ENCODE results near the gene APOB. TPM values are rescaled to one million over a fixed set of nuclear protein-coding genes. Genes with fewer than 3 reads are reported as not detected.
"Not testable (repeated sequence)": the region's sequence is repeated elsewhere in the genome, so short reads cannot be mapped to it uniquely, and the experiment has no call there.

APOB gene
- total RNA-seq, 1 donor from 2014 or later = under 0.01 TPM

- Histone ChIP-seq H3K4me3 (ENCODE audit: low read depth, low read length) (no peak overlapping the region), H3K36me3 (ENCODE audit: control insufficient read depth, insufficient read depth, low read length) (no peaks in the 10 kb centered on the region), H3K27me3 (ENCODE audit: control insufficient read depth, insufficient read depth, low read length) (no peaks in the 10 kb centered on the region)
- no peak for DNase-seq (ENCODE audit: low read depth)
- TF ChIP-seq CTCF (IDR thresholded peaks at IDR 0.05; ENCODE audit: insufficient read depth, low read length, severe bottlenecking) = no peak
- FAIRE-seq = no peak
These were observed 11.3 kb downstream of the APOB start for GRCh38 chr2:21032338-21033236.

- FAIRE-seq (no peak), DNase-seq (ENCODE audit: low read depth) (no peak)
- Histone ChIP-seq H3K27me3 (ENCODE audit: control insufficient read depth, insufficient read depth, low read length) (no peaks in the 10 kb centered on the region), H3K36me3 (ENCODE audit: control insufficient read depth, insufficient read depth, low read length) (no peaks in the 10 kb centered on the region), H3K4me3 (ENCODE audit: low read depth, low read length) (no peak overlapping the region)
- TF ChIP-seq CTCF (IDR thresholded peaks at IDR 0.05; ENCODE audit: insufficient read depth, low read length, severe bottlenecking) = no peak
These were observed 12.6 kb downstream of the APOB start for GRCh38 chr2:21030983-21031968.

- TF ChIP-seq CTCF (IDR thresholded peaks at IDR 0.05; ENCODE audit: insufficient read depth, low read length, severe bottlenecking) = no peak
These were observed 14.4 kb downstream of the APOB start for GRCh38 chr2:21029519-21029918.

DNA sequence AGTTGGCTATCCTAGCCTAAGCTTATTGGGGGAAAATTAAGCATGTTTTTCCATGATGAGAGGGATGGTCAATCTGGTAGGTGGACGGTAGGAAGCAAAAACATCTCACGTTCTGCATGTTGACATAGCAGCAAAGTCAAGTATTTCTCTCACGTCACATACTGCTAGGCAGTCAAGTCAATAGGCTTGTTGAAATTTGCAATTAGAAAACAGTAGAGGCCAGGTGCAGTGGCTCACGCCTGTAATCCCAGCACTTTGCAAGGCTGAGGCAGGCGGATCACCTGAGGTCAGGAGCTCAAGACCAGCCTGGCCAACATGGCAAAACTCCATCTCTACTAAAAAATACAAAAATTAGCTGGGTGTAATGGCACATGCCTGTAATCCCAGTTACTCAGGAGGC lies 14.9 kb downstream of the APOB start:
- H3K4me3 ChIP-seq (ENCODE audit: low read depth, low read length); FAIRE-seq; H3K36me3 ChIP-seq (ENCODE audit: control insufficient read depth, insufficient read depth, low read length); H3K27me3 ChIP-seq (ENCODE audit: control insufficient read depth, insufficient read depth, low read length); DNase-seq (ENCODE audit: low read depth): not testable (repeated sequence)

More at GRCh38 chr2:21029519-21029918, 14.4 kb downstream of the APOB start:
- Histone ChIP-seq H3K27me3 (ENCODE audit: control insufficient read depth, insufficient read depth, low read length) (no peaks in the 10 kb centered on the region), H3K36me3 (ENCODE audit: control insufficient read depth, insufficient read depth, low read length) (no peaks in the 10 kb centered on the region), H3K4me3 (ENCODE audit: low read depth, low read length) (no peak overlapping the region)
- no peak for FAIRE-seq
- no peak for DNase-seq (ENCODE audit: low read depth)

DNA sequence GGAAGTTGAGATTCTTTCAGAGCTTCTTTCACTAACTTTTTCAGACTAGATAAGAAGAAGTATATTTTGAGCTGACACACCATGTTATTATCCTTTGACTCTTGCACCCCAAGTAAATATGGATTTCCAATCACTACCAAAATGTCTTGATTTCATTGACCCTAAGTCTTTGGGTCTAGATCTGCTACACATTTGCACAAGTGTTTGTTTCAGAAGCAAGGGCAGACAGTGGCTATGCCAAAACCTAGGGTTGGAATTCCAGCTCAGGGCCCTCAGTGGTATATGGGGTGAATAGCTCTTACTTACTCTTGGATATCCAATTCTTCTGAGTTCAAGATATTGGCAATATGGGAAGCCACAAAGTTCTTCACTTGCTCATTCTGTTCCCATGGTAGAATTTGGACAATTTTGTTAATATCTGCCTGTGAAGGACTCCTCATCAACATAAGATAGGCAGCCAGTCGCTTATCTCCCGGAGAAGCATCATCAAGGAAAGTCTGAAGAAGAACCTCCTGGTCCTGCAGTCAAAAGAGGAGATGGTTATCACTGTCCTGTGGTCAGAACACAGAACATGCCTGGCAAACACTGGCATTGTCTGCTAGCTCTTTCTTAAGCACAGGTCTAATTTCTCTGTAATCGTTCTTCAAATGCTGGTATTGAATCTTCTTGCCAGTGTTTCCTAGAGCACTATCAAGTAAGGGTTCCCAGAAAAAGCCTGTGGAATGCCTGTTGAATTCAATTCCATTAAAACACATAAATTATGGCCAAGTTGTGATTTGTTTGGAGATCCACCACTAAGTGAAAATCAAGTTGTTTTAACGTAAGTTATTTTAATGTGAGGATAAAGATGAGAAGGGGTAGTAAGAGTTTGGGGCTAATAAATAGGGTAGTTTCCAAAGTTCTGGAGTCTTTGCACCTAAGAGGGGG lies 15.6 kb downstream of the APOB start:
- Histone ChIP-seq H3K27me3 (ENCODE audit: control insufficient read depth, insufficient read depth, low read length) (no peaks in the 10 kb centered on the region), H3K36me3 (ENCODE audit: control insufficient read depth, insufficient read depth, low read length) (no peaks in the 10 kb centered on the region), H3K4me3 (ENCODE audit: low read depth, low read length) (no peak overlapping the region)
- DNase-seq (ENCODE audit: low read depth) (no peak), FAIRE-seq (no peak)
- no peak for TF ChIP-seq CTCF (IDR thresholded peaks at IDR 0.05; ENCODE audit: insufficient read depth, low read length, severe bottlenecking)
